Measurements from ENCODE around the gene CTRL. TPM values are rescaled to one million over a fixed set of nuclear protein-coding genes. Genes with fewer than 3 reads are reported as not detected.

CTRL gene
- under 1 TPM in 1 of 2 donors, not detected in 1; 0.85 TPM for total RNA-seq

GRCh38 chr16:67931712-67932461 lies at the start of gene CTRL:
Gene CTRL, minus strand, starts transcription at chr16:67931862. Its CDS starts 10 bp downstream, at chr16:67931852.
- intact Hi-C loops (cut with DNase I), result loop anchor here (10.0 kb wide), 1 partner anchor 397 kb away; no protein-coding TSS in a partner anchor
- TF ChIP-seq CTCF (IDR thresholded peaks at IDR 0.05) (no peak), POLR2A (IDR thresholded peaks at IDR 0.05) (no peak), POLR2AphosphoS5 (IDR thresholded peaks at IDR 0.05) (no peak)
- no peaks in the 10 kb centered on the region for H3K36me3 ChIP-seq
- no peak within 1 kb of the TSS for H3K27ac ChIP-seq
- no peaks in the 10 kb centered on the region for H3K9me3 ChIP-seq
- WGBS, result 87% methylated on average over 15 of the region's 15 CpGs
- H3K4me3 ChIP-seq, result no peak within 1 kb of the TSS
- H3K27me3 ChIP-seq (replicated peaks; ENCODE audit: insufficient read depth), result no peaks in the 10 kb centered on the region
- H3K4me1 ChIP-seq (replicated peaks), result peaks cover 8% of the 10 kb centered on the region
- DNase-seq (ENCODE audit: low spot score), result no peak

- H3K4me3 ChIP-seq, result no peak within 1 kb of the TSS
- 74% methylated on average over 47 of the region's 62 CpGs for WGBS
- no peaks in the 10 kb centered on the region for H3K4me1 ChIP-seq (replicated peaks)
- no peaks in the 10 kb centered on the region for H3K9me3 ChIP-seq
- intact Hi-C loops (cut with DNase I), result loop anchor here (10.0 kb wide), 1 partner anchor 55 kb away; no protein-coding TSS in a partner anchor
- H3K27me3 ChIP-seq (replicated peaks; ENCODE audit: insufficient read depth), result no peaks in the 10 kb centered on the region
- DNase-seq (ENCODE audit: low spot score), result no peak
- no peaks in the 10 kb centered on the region for H3K36me3 ChIP-seq
- H3K27ac ChIP-seq, result no peak within 1 kb of the TSS
- no peak for TF ChIP-seq POLR2AphosphoS5 (IDR thresholded peaks at IDR 0.05)
- TF ChIP-seq CTCF (IDR thresholded peaks at IDR 0.05), result no peak
- no peak for TF ChIP-seq POLR2A (IDR thresholded peaks at IDR 0.05)
Observed at GRCh38 chr16:67979955-67980678, 48.5 kb upstream of the CTRL start, which contains the start of gene DPEP3. Gene DPEP3, minus strand, starts transcription at chr16:67980499. Its CDS starts 119 bp downstream, at chr16:67980380.

GRCh38 chr16:67977469-67978227 lies 46.0 kb upstream of the CTRL start:
- TF ChIP-seq POLR2AphosphoS5 (IDR thresholded peaks at IDR 0.05) (no peak), CTCF (IDR thresholded peaks at IDR 0.05) (no peak), POLR2A (IDR thresholded peaks at IDR 0.05) (no peak)
- Histone ChIP-seq H3K9me3 (no peaks in the 10 kb centered on the region), H3K4me1 (replicated peaks) (no peaks in the 10 kb centered on the region), H3K27ac (no peak overlapping the region), H3K4me3 (no peak overlapping the region), H3K27me3 (replicated peaks; ENCODE audit: insufficient read depth) (no peaks in the 10 kb centered on the region), H3K36me3 (no peaks in the 10 kb centered on the region)
- 88% methylated on average over 9 of the region's 9 CpGs for WGBS
- DNase-seq (ENCODE audit: low spot score), result no peak
- intact Hi-C loops (cut with DNase I), result no loop called here

- Histone ChIP-seq H3K27me3 (replicated peaks; ENCODE audit: insufficient read depth) (no peaks in the 10 kb centered on the region), H3K4me1 (replicated peaks) (no peaks in the 10 kb centered on the region), H3K9me3 (no peaks in the 10 kb centered on the region), H3K4me3 (no peak overlapping the region), H3K36me3 (no peaks in the 10 kb centered on the region), H3K27ac (no peak overlapping the region)
- TF ChIP-seq POLR2AphosphoS5 (IDR thresholded peaks at IDR 0.05) (no peak), CTCF (IDR thresholded peaks at IDR 0.05) (no peak), POLR2A (IDR thresholded peaks at IDR 0.05) (no peak)
- intact Hi-C loops (cut with DNase I), result no loop called here
- no peak for DNase-seq (ENCODE audit: low spot score)
- 62% methylated on average over 5 of the region's 5 CpGs for WGBS
Observed at GRCh38 chr16:67977005-67977404, 45.3 kb upstream of the CTRL start.

Data from prostate gland (tissue), 2 donors.